Cardiac muscle cell (in vitro differentiated cells and primary cell): Measurements from ENCODE around the gene NKX6-1. TPM values are rescaled to one million over a fixed set of nuclear protein-coding genes. Genes with fewer than 3 reads are reported as not detected.

ENCODE experiments used
- DNase-seq, 2 donors: peaks; one replicate each; pipeline versions ENCODE4 v3.0.0 to v3.0.0-alpha.2; 2010 to 2017; ENCODE audit warnings: low read depth in 1 of 2, low spot score in 1 of 2
- H3K27ac ChIP-seq: fragments of 200-600 bp; sonication (generic); 2 replicates; pipeline ENCODE4 v1.5.1; 2016
- H3K27me3 ChIP-seq: fragments of 200-600 bp; sonication (generic); 2 replicates; pipeline ENCODE4 v1.6.0; 2016; ENCODE audit warnings: control low read depth
- H3K36me3 ChIP-seq: fragments of 200-600 bp; sonication (generic); 2 replicates; pipeline ENCODE4 v1.5.1; 2016; ENCODE audit warnings: control low read depth
- H3K4me1 ChIP-seq: fragments of 200-600 bp; sonication (generic); 2 replicates; pipeline ENCODE4 v1.8.1; 2017; ENCODE audit warnings: low read depth, mild to moderate bottlenecking, mixed run types
- H3K4me3 ChIP-seq: fragments of 200-600 bp; sonication (generic); 2 replicates; pipeline ENCODE4 v1.5.1; 2016; ENCODE audit warnings: mild to moderate bottlenecking
- H3K9me3 ChIP-seq: fragments of 200-600 bp; sonication (generic); 2 replicates; pipeline ENCODE4 v1.5.1; 2017; ENCODE audit warnings: low read depth, mild to moderate bottlenecking, control low read depth
- polyA plus RNA-seq: library from polyadenylated mRNA; unstranded; fragments of >200 nt; fragmentation: Nextera tagmentation; extraction: Ambion mirVana; gene quantifications from 2 replicates; pipeline ENCODE4 v1.2.1, GENCODE V29; 2016
- total RNA-seq: library from RNA; depleted of rRNA; stranded (reverse); fragments of >200 nt; gene quantifications from 2 replicates; pipeline ENCODE4 v1.2.3, GENCODE V29; 2016
- TF ChIP-seq, protein P1 (sequence below): IDR thresholded peaks from 2 replicates; pipeline ENCODE4 v1.5.1; 2012; ENCODE audit warnings: low read depth, mild to moderate bottlenecking, low read length

The NKX6-1 gene
- total and polyA plus RNA-seq, 2 experiments from 2014 or later, result not detected

DNA sequence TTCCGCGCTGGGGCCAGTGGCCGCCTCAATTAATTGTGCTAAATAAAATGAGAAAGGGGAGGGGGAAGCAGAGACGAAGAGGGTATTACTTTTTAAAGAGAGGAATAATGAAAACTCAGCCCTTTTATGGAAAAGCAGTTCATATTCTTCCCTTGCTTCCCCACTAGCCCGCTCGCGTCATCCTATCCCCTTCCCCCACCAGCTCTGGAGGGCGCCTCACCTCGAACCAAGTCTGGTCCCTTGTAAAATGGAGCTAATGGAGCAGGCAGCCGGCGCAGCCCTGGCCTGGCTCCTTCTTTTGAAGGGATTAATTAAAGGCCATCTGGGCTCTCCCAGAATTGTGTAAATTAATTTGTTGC lies 511 bp upstream of the NKX6-1 start:
- no peak for DNase-seq
- Histone ChIP-seq H3K4me3 (peak overlapping the region; percentile 31), H3K36me3 (no peaks in the 10 kb centered on the region), H3K9me3 (no peaks in the 10 kb centered on the region), H3K27ac (no peak overlapping the region), H3K4me1 (peaks cover 3% of the 10 kb centered on the region), H3K27me3 (peaks cover 100% of the 10 kb centered on the region)
- TF ChIP-seq, protein P1, sequence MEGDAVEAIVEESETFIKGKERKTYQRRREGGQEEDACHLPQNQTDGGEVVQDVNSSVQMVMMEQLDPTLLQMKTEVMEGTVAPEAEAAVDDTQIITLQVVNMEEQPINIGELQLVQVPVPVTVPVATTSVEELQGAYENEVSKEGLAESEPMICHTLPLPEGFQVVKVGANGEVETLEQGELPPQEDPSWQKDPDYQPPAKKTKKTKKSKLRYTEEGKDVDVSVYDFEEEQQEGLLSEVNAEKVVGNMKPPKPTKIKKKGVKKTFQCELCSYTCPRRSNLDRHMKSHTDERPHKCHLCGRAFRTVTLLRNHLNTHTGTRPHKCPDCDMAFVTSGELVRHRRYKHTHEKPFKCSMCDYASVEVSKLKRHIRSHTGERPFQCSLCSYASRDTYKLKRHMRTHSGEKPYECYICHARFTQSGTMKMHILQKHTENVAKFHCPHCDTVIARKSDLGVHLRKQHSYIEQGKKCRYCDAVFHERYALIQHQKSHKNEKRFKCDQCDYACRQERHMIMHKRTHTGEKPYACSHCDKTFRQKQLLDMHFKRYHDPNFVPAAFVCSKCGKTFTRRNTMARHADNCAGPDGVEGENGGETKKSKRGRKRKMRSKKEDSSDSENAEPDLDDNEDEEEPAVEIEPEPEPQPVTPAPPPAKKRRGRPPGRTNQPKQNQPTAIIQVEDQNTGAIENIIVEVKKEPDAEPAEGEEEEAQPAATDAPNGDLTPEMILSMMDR, result no peak

- Histone ChIP-seq H3K27me3 (peaks cover 100% of the 10 kb centered on the region), H3K4me1 (peaks cover 3% of the 10 kb centered on the region), H3K4me3 (peak overlapping the region; percentile 31), H3K36me3 (no peaks in the 10 kb centered on the region), H3K27ac (no peak overlapping the region), H3K9me3 (no peaks in the 10 kb centered on the region)
- peak; percentile 35 to 49 for DNase-seq
- TF ChIP-seq, protein P1, result no peak
Measured at GRCh38 chr4:84498203-84498934, 723 bp downstream of the NKX6-1 start.

DNA sequence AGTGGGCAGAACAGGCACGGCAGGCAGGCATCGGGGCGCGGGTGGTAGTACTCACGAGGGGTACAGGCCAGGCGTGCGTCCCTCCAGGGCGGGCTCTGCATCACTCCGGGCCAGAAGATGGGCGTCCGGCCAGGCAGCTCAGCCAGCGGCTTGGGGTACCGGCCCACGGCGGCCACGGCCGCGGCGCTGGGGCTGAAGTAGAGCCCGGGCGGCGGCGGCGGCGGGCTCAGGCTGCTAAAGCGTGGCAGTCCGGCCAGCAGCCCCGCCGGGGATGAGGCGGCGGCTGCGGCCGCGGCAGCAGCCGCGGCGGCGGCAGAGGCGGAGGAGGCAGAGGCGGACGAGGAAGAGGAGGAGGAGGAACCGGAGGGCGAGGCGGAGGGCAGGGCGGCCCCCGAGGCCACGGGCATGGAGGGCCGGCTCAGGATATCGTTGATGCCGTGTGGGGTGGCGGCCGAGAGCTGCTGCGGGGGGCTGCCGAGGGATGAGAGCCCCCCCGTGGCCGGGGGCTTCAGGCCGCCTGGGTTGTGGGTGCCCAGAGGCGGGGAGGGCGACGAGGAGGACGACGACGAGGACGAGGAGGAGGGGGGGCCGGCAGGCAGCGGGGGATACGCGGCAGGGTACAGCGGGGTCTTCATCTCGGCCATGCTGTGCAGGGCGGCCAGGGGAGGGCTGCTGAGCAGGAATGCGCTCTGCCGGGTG lies 1.4 kb downstream of the NKX6-1 start:
- peaks cover 5% of the 10 kb centered on the region for H3K4me1 ChIP-seq
- H3K4me3 ChIP-seq, result peak overlapping the region; percentile 31
- H3K27ac ChIP-seq, result no peak overlapping the region
- H3K36me3 ChIP-seq, result no peaks in the 10 kb centered on the region
- TF ChIP-seq, protein P1, result no peak
- no peaks in the 10 kb centered on the region for H3K9me3 ChIP-seq
- peaks cover 100% of the 10 kb centered on the region for H3K27me3 ChIP-seq
- no peak for DNase-seq

DNA sequence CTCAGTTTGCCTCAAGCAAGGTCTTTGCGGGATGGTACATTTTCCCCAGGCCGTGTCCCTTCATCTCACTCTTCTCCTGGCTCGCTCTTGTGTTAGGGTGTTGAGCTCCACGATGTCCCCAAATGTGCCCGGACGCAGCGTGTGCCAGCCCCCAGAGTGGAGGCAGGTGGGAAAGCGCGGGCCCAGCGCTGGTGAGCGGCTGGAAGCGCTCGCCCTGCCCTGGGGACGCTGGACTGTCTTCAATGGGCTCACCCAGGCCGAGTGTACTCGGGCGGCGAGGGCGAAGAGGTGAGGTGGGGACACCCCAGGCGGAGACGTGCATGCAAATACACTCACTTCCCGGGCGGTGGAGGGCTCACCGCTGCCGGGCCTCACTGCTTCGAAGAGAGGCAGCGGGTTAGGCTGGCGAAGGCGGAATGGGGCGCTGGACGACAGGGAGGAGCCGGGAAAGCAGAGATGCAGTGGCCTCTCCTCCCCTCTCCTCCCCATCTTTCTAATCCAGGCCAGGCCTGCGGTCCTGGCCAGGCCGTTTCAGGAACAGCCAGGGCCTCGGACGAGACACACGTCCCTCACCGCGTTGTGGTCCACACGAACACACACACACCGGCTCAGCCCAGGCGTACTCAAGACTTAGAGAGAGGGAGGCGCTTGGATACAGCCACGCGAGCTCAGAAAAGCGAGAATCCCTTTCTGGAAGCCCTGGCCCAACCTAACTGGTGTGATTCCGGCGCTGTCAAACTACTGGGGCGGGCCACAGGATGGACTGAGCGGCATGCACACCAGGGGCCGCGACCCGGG lies 2.2 kb downstream of the NKX6-1 start:
- TF ChIP-seq, protein P1, result no peak
- no peak for DNase-seq
- peaks cover 6% of the 10 kb centered on the region for H3K4me1 ChIP-seq
- H3K4me3 ChIP-seq, result no peak overlapping the region
- H3K27me3 ChIP-seq, result peaks cover 100% of the 10 kb centered on the region
- no peak overlapping the region for H3K27ac ChIP-seq
- no peaks in the 10 kb centered on the region for H3K9me3 ChIP-seq
- no peaks in the 10 kb centered on the region for H3K36me3 ChIP-seq

- Histone ChIP-seq H3K4me3 (no peak overlapping the region), H3K4me1 (peaks cover 6% of the 10 kb centered on the region), H3K9me3 (no peaks in the 10 kb centered on the region), H3K27me3 (peaks cover 100% of the 10 kb centered on the region), H3K36me3 (no peaks in the 10 kb centered on the region), H3K27ac (no peak overlapping the region)
- TF ChIP-seq, protein P1, result no peak
- peak in 1 of 2 donors; percentile 38 for DNase-seq
Measured at GRCh38 chr4:84496331-84496705, 2.8 kb downstream of the NKX6-1 start.
